T47D (cell line): Measurements from ENCODE around the gene BCLAF1.
"Not testable (repeated sequence)": the region's sequence is repeated elsewhere in the genome, so short reads cannot be mapped to it uniquely, and the experiment has no call there.

Experiments used
- DNase-seq, 2 experiments: peaks; one replicate each; pipeline versions ENCODE4 v3.0.0 to v3.0.0-alpha.2; 2011 to 2012; ENCODE audit warnings: low read depth in 1 of 2, low spot score in 1 of 2
- JUND ChIP-seq: IDR thresholded peaks from 2 replicates; pipeline ENCODE4 v1.6.1; 2012; ENCODE audit warnings: low read depth
- in situ Hi-C: cut with HindIII; loops from 2 replicates; pipeline ENCODE4 v1.10.0; 2016; ENCODE audit warnings: low sequenced_read_pairs, low pct_unique_long_range_greater_than_20kb

The BCLAF1 gene

GRCh38 chr6:136323431-136324112 lies 33.9 kb upstream of the BCLAF1 start:
- TF ChIP-seq JUND: no peak
- no peak for DNase-seq
- in situ Hi-C loops: no loop called here

- TF ChIP-seq JUND: no peak
- in situ Hi-C loops: no loop called here
- DNase-seq: no peak
Measured at GRCh38 chr6:136319732-136320131, 30.1 kb upstream of the BCLAF1 start.

DNA sequence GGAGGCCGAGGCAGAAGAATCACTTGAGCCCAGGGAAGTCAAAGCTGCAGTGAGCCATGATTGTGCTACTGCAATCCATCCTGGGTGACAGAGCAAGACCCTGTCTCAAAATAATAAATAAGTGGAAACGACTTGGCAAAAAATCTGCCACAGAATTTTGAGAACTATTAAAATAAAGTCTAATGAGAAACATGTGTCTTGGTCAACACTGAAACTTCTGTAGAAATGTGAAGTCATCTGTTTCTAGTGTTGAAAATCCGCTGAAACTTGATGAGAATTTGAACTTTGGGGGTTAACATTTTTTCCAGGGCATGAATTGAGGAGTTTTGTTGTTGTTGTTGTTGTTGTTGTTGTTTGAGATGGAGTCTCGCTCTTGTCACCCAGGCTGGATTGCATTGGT lies 29.0 kb upstream of the BCLAF1 start:
- no peak for TF ChIP-seq JUND
- DNase-seq: no peak
- in situ Hi-C loops: no loop called here

- in situ Hi-C loops: no loop called here
- TF ChIP-seq JUND: no peak
- DNase-seq: no peak
Measured at GRCh38 chr6:136317971-136318370, 28.3 kb upstream of the BCLAF1 start.

GRCh38 chr6:136317021-136317694 lies 27.5 kb upstream of the BCLAF1 start:
- no peak for TF ChIP-seq JUND
- in situ Hi-C loops: no loop called here
- DNase-seq: peak; percentile 23 to 84

DNA sequence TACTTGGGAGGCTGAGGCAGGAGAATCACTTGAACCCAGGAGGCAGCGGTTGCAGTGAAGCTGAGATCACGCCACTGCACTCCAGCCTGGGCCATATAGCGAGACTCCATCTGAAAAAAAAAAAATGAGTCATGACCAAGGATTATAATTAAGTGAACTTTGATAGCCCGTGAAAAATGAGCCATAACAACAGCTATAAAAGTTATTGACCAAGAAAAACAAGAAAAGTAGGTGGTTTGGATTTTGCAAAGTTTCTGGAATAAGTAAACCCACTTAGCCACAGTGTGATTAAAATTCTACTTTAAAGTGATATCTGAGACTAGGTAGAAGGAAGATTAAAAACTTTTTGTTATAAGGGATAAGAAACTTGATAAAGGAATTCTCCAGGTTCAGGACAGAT lies 25.9 kb upstream of the BCLAF1 start:
- no peak for TF ChIP-seq JUND
- in situ Hi-C loops: no loop called here
- no peak for DNase-seq

GRCh38 chr6:136312975-136313374 lies 23.3 kb upstream of the BCLAF1 start:
- no peak for TF ChIP-seq JUND
- in situ Hi-C loops: no loop called here
- DNase-seq: no peak

- no peak for TF ChIP-seq JUND
- no peak for DNase-seq
- in situ Hi-C loops: no loop called here
Measured at GRCh38 chr6:136309729-136310311, 20.2 kb upstream of the BCLAF1 start.

- no peak for TF ChIP-seq JUND
- in situ Hi-C loops: no loop called here
- DNase-seq: no peak
Measured at GRCh38 chr6:136309171-136309570, 19.5 kb upstream of the BCLAF1 start.

DNA sequence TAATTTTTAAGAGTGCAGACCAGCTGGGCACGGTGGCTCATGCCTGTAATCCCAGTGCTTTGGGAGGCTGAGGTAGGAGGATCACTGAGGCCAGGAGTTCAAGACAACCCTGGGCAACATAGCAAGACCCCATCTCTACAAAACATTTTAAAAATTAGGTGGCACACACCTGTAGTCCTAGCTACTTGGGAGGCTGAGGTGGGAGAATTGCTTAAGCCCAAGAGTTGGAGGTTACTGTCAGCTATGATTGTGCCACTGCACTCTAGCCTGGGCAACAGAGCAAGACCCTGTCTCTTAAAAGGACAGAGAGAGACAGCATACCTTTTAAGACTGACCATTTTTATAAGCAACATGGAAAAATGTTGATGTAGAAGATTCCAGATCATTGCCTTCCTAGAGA lies 18.8 kb upstream of the BCLAF1 start:
- DNase-seq, in situ Hi-C loops: not testable (repeated sequence)

GRCh38 chr6:136307351-136307750 lies 17.7 kb upstream of the BCLAF1 start:
- DNase-seq: no peak
- TF ChIP-seq JUND: no peak
- in situ Hi-C loops: no loop called here

DNA sequence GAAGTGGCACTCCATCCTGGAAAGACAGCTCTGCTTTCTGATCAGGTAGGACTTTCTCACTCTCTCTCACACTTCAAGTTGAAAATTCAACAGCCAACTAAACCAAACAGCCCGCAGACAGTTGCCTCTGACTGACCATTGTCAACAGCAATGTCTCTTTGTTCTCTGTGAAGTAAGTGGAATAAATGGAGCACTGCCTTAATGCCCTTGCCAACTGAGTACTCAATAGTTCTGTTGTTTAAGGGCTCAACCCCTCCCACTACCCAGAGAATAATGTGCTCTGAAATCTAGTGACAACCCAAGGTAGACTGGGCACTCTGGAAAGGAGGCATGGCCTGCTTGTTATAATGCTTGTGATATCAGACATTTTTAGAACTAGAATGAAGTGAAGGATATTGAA lies 16.8 kb upstream of the BCLAF1 start:
- no peak for TF ChIP-seq JUND
- in situ Hi-C loops: no loop called here
- DNase-seq: no peak

DNA sequence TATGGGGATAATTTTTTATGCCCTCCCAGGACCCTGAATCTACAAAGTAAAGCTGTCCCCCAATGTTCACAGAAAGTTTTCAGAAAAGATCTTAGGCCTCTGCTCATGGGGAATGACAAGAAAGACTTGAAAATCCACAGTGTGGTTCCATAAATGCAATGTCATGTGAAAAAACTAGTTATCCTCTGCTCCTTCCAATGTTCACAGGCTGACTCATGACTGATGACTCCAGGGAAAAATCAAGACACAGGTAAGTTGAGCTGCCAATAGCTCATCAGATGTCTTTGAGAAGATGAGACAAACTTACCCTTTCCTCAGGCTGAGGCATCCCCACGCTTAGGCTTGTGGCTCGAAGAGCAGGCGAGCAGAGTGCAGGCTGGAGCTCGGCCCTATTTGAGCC lies 14.8 kb upstream of the BCLAF1 start:
- in situ Hi-C loops: no loop called here
- no peak for DNase-seq
- TF ChIP-seq JUND: no peak
